ENCODE measurements around the gene ADRA1B.
A peak's percentile ranks its signal among the peaks of the same experiment; 100 is the strongest.

Gene ADRA1B

GRCh38 chr5:160021831-160022446 is 105.7 kb downstream of the ADRA1B start:
- peak; percentile 41 to 69 for DNase-seq
